BLaER1 (cell line): ENCODE data around the gene NFX1.
"Not testable (repeated sequence)": the region's sequence is repeated elsewhere in the genome, so short reads cannot be mapped to it uniquely, and the experiment has no call there.

Experiments
- H3K27ac ChIP-seq: shearing (Covaris generic); formaldehyde crosslinking; 2 replicates; pipeline ENCODE4 v1.8.1; 2022
- H3K27me3 ChIP-seq: shearing (Covaris generic); formaldehyde crosslinking; 2 replicates; pipeline ENCODE4 v1.8.1; 2022
- H3K36me3 ChIP-seq: shearing (Covaris generic); formaldehyde crosslinking; 2 replicates; pipeline ENCODE4 v1.8.1; 2022
- H3K4me1 ChIP-seq: shearing (Covaris generic); formaldehyde crosslinking; 2 replicates; pipeline ENCODE4 v1.8.1; 2022
- H3K4me2 ChIP-seq: shearing (Covaris generic); formaldehyde crosslinking; 2 replicates; pipeline ENCODE4 v1.8.1; 2022
- H3K4me3 ChIP-seq: shearing (Covaris generic); formaldehyde crosslinking; 2 replicates; pipeline ENCODE4 v1.8.1; 2022
- H3K9ac ChIP-seq: shearing (Covaris generic); formaldehyde crosslinking; 2 replicates; pipeline ENCODE4 v1.8.1; 2022
- H3K9me3 ChIP-seq: shearing (Covaris generic); formaldehyde crosslinking; 2 replicates; pipeline ENCODE4 v1.8.1; 2022
- H4K20me1 ChIP-seq: shearing (Covaris generic); formaldehyde crosslinking; 2 replicates; pipeline ENCODE4 v1.8.1; 2022
- Cebpa-rat ChIP-seq: shearing (Covaris generic); IDR thresholded peaks from 2 replicates; pipeline ENCODE4 v1.8.1; 2022

NFX1 gene

DNA sequence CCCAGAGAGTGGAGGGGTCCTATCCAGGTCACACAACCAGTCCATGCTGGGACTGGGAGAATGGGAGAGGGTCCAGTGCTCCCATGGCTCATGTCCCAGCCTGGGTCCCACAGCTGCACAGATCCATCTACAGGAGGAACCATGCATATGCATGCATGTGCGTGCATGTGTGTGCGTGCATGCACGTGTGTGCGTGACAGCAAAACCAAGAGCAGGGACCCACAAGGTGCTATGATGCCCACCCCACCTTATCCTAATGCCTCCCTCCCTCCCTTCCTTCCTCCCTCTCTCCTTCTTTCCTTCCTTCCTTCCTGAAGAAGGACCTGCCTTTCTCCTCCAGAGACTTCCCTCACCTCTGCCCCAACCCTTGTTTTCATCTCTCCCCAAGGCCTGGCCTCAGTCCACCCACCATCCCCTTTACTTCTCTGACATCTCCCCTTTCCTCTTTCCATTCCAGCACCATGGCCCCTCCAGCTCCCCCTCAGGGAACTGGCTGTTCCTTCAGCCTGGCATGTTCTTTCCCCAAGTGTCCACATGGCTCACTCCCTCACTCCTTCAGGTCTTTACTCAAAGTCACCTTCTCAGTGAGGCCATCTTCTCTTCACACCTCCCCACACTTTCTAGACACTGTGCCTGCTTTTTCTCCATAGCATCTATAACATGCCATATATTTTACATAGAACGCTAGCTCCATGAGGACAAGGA lies 90.2 kb downstream of the NFX1 start:
- Histone ChIP-seq H3K27ac (no peak overlapping the region), H3K27me3 (no peaks in the 10 kb centered on the region), H3K4me3 (no peak overlapping the region), H3K36me3 (no peaks in the 10 kb centered on the region; the same call in 1 of the 2 replicates), H4K20me1 (no peaks in the 10 kb centered on the region), H3K9me3 (no peaks in the 10 kb centered on the region), H3K4me2 (no peak overlapping the region), H3K4me1 (peaks cover 13% of the 10 kb centered on the region), H3K9ac (no peak overlapping the region)
- TF ChIP-seq Cebpa-rat = no peak

DNA sequence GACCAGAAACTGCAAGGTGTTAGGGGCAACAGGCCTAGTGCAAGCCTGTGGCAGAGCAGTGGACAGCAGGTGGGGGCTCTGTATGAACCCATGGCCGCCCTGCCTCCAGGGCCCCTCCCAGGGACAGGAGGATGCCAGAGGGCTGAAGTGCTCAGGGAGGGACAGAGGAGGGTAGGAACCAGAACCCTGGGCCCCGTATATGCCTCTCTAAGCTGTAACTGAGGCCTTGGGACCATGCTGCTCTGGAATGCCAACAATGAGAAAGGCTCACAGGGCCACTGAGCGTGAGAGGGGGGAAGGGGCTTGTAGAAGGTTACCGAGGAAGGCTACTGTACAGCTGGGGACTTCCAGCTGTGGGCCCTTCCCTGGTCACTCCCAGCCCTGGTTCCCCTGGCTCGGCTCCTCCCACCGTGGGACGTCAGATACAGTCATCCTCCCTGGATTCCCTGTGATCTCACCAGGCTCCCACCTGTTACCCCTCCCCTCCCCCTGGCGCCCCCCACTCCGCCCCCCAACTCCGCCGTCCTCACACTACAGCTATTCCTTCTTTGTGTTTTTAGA lies 91.0 kb downstream of the NFX1 start:
- H3K9me3 ChIP-seq = no peaks in the 10 kb centered on the region
- no peaks in the 10 kb centered on the region for H3K27me3 ChIP-seq
- no peak overlapping the region for H3K4me3 ChIP-seq
- no peaks in the 10 kb centered on the region for H4K20me1 ChIP-seq
- H3K9ac ChIP-seq = no peak overlapping the region
- no peak for TF ChIP-seq Cebpa-rat
- no peak overlapping the region for H3K4me2 ChIP-seq
- H3K36me3 ChIP-seq = no peaks in the 10 kb centered on the region
- H3K27ac ChIP-seq = no peak overlapping the region
- peaks cover 13% of the 10 kb centered on the region for H3K4me1 ChIP-seq

DNA sequence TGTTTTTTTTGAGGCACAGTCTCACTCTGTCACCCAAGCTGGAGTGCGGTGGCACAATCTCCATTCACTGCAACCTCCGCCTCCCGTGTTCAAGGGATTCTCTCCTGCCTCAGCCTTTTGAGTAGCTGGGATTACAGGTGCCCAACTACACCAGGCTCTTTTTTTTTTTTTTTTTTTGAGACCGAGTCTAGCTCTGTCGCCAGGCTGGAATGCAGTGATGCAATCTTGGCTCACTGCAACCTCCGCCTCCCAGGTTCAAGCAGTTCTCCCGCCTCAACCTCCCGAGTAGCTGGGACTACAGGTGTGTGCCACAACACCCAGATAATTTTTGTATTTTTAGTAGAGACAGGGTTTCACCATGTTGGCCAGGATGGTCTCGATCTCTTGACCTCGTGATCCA lies 92.1 kb downstream of the NFX1 start:
- H3K27me3 ChIP-seq, H3K9me3 ChIP-seq, H4K20me1 ChIP-seq, H3K4me2 ChIP-seq, H3K4me3 ChIP-seq, H3K9ac ChIP-seq, H3K36me3 ChIP-seq, H3K27ac ChIP-seq: not testable (repeated sequence)
- H3K4me1 ChIP-seq = peaks cover 13% of the 10 kb centered on the region

DNA sequence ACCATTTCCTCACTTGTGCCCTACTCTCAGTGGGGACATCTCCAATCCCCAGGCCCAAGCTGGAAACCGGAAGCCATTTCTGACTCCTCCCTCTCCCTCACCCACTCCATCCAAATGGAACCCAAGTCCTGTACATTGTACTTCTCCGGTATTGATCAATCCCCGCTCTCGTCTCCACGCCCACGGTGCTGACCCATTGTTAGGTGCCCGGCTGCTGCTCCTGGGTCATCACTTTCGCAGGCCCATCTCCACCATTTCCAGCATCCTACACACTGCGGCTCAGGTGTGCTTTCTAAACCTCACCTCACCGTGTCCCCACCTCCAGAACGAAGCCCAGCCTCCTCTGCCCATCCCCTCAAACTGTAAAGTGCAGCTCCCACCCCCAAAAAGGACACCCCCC lies 93.1 kb downstream of the NFX1 start:
- H3K4me1 ChIP-seq = peaks cover 13% of the 10 kb centered on the region
- not testable (repeated sequence) for H3K9me3 ChIP-seq, H3K4me3 ChIP-seq, H4K20me1 ChIP-seq, H3K27me3 ChIP-seq, H3K4me2 ChIP-seq, H3K36me3 ChIP-seq, H3K27ac ChIP-seq, H3K9ac ChIP-seq

DNA sequence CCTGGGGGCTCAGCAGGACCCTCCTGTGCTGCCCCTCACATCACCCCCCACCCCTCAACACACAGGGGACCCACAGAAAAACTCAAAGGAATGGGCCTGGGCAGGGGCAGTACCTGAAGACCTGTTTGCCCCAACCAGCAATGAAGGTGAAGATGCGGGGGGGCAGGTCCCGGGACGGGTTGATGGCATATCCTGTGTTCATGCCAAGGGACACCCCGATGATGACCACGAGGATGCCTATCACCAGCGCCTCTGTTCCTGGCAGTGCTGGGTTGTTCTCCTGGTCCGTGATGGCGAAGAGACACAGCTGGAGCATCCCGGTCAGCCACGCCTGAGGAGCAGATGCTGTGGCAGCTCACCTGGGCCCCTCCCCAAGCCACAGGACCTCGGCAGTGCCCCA lies 95.2 kb downstream of the NFX1 start:
- H3K4me2 ChIP-seq = not testable (repeated sequence)
- peaks cover 13% of the 10 kb centered on the region for H3K4me1 ChIP-seq

DNA sequence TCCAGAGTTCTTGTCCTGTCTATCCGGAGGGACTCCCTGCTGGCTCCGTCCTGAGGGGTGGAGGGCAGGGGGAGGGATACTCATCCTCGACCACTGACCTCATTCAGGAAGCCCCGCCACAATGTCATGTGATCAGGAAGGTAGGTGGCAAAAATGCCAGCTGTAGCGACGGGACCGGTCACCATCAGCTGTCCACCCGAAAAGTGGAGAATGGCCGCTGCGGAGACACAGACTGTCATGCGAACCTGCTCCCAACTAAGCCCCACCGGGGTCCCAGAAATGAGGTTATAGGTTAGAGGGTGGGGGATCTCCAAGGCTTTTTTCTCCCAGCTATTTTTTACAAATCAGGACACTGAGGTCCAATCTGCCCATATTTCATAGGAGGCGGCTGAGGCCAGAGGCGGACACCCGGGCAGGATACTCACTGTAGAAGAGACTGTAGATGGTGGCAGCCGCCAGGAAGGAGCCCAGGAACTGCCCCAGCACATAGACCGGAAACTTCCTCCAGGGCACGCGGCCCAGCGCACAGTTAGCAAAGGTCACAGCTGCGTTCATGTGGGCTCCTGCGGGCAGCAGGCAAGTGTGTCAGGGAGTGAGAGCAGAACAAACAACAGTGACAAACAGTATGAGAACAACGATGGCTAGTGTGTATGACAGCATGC lies 95.8 kb downstream of the NFX1 start:
- H3K4me2 ChIP-seq, H4K20me1 ChIP-seq, H3K9me3 ChIP-seq, H3K27ac ChIP-seq, H3K9ac ChIP-seq, H3K27me3 ChIP-seq, H3K4me3 ChIP-seq, H3K36me3 ChIP-seq: not testable (repeated sequence)
- peaks cover 13% of the 10 kb centered on the region for H3K4me1 ChIP-seq

More for the DNA sequence above, 95.2 kb downstream of the NFX1 start:
- H3K4me3 ChIP-seq, H3K9me3 ChIP-seq, H3K27ac ChIP-seq, H3K27me3 ChIP-seq, H3K9ac ChIP-seq, H4K20me1 ChIP-seq, H3K36me3 ChIP-seq: not testable (repeated sequence)

DNA sequence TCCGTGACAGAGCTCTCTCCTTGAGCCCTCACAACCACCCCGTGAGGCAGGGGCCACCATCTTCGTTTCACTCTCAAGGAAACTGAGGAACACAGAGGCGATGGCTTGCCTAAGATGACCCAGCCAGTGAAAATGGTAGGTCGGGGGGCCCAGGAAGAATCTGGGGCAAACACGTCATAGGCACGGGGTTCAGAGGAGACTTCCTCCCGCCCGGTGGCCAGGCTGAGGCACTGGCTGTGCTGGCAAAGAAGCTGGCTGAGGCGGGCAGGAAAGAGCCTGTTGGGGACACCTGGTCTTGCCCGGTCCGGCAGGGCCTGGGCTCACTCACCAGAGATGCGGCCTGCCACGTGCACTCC lies 96.3 kb downstream of the NFX1 start:
- not testable (repeated sequence) for H4K20me1 ChIP-seq, H3K27me3 ChIP-seq, H3K9me3 ChIP-seq, H3K27ac ChIP-seq, H3K9ac ChIP-seq, H3K4me3 ChIP-seq, H3K4me2 ChIP-seq, H3K36me3 ChIP-seq
- H3K4me1 ChIP-seq = peaks cover 13% of the 10 kb centered on the region

DNA sequence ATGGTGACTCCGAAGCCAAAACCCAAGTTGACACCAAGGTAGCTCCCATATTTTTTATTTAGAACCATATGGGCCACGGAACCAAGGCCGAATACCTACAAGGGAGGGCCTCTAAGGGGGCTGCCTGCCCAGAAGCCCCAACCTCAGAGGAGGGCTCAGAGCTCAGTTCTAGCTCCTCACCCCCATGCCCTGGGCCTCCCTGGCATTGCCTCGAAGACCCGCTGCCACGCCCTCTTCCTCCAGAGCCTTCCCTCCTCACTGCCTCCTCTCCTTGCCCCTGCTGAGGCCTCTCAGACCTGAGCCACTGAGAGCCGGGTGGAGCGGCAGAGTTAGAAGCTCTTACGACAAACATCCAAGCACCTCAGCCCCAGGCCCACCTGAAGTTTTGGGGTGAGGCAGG lies 96.7 kb downstream of the NFX1 start:
- H3K4me2 ChIP-seq, H3K9me3 ChIP-seq, H3K27me3 ChIP-seq, H3K36me3 ChIP-seq, H3K27ac ChIP-seq, H3K9ac ChIP-seq, H3K4me3 ChIP-seq, H4K20me1 ChIP-seq: not testable (repeated sequence)
- peaks cover 13% of the 10 kb centered on the region for H3K4me1 ChIP-seq

DNA sequence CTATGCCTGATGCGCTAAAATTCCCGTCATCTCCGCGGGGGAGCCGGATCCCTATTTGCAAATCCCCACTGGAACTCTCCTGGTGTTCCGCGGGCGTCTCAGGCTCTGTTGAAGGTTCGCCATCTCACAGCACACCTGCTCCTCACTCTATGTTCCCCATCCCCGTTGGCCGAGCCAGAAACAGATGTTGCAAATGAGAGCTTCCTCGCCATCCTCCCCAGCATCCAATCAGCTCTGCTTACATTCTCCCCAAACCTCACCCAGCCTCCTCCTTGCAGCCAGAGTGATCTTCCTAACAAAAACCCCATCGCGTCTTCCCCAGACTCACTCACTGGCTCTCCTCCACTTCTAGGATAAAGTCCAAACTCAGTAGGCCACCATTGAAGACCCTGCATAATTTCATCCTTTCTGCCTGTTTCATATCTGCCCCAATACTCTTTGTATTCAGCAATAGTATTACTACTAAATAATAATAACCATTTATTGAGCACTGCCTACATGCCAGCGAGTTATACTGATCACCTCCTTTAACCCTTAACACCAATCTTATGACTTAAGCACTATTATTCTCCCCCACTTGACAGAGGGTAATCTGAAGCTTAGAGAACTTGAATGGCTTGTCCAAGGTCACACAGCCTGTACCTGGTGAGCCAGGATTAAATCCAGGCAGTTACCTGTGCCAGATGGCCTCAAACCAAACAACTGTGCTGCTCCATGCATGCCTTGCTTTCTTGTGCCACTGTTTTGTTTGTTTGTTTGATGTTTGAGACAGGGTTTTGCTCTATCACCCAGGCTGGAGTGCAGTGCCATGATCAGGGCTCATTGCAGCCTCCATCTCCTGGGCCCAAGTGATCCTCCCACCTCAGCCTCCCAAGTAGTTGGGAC lies 98.0 kb downstream of the NFX1 start:
- H3K4me1 ChIP-seq = peaks cover 13% of the 10 kb centered on the region

DNA sequence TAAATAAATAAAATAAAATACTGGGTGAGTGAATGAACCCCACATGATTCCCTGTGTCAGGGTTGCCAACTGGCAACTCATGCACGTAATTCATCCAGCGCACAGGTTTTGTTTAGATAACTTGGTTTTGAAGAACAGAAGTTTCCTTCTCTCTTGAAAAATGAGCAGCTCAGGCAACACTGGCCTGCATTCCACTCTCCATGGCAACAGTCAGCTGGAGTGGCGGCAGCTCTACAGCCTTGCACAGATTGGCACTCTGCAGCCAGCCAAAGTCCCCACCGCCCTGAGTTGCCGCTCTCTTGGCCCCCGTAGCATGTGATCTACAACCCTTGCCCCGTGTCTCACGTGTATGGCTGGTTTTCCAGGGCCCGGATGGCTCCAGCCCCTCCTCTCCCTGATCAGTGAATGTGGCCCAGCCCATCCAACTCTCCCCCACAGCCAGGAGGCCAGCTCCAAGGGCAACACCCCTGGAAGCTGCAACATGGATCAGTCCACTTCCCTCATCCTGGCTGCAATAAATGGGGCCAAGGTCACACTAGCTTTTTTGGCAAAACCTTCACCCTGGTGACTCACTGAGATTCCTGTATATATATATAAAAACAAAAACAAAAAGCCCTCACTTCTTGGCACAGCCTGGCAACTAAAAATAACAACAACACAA lies 100.9 kb downstream of the NFX1 start:
- not testable (repeated sequence) for H4K20me1 ChIP-seq, H3K4me3 ChIP-seq, H3K27ac ChIP-seq, H3K4me1 ChIP-seq, H3K36me3 ChIP-seq, H3K9me3 ChIP-seq, H3K4me2 ChIP-seq, H3K27me3 ChIP-seq, H3K9ac ChIP-seq

More for the DNA sequence above, 98.0 kb downstream of the NFX1 start:
- Histone ChIP-seq H3K4me2 (no peak overlapping the region), H3K9ac (no peak overlapping the region), H3K27me3 (no peaks in the 10 kb centered on the region), H3K27ac (no peak overlapping the region), H4K20me1 (no peaks in the 10 kb centered on the region), H3K9me3 (no peaks in the 10 kb centered on the region), H3K36me3 (no peaks in the 10 kb centered on the region), H3K4me3 (no peak overlapping the region)
- TF ChIP-seq Cebpa-rat = no peak

DNA sequence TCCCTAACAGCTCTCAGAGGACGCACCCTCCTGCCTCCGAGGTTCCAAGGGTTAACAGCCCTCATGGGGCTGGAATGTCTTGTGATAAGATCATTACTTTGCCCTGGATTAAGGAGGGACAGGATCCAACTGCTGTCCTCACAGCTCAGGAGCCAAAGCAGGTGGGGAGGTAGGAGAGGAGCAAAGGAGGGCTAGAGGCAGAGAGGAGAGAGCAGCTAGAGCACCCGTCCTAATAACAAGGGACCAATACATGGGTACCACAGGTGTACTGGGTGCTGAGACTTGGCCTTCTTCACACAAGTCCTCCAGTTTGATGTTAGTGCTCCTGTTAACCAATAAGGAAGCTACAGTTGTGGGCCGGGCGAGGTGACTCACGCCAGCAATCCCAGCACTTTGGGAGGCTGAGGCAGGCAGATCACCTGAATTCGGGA lies 102.3 kb downstream of the NFX1 start:
- not testable (repeated sequence) for H3K4me2 ChIP-seq, H4K20me1 ChIP-seq, H3K36me3 ChIP-seq, H3K27me3 ChIP-seq, H3K9me3 ChIP-seq, H3K4me3 ChIP-seq, H3K27ac ChIP-seq, H3K9ac ChIP-seq, H3K4me1 ChIP-seq
